Small intestine (tissue), 7 donors: Measurements from ENCODE around the gene TNNT3. TPM values are rescaled to one million over a fixed set of nuclear protein-coding genes. Genes with fewer than 3 reads are reported as not detected.

Experiments
- DNase-seq, 2 donors: peaks; one replicate each; pipeline versions ENCODE4 v3.0.0 to v3.0.0-alpha.2; 2013
- FAIRE-seq: peaks from 2 replicates; lab custom pipeline; 2012; peaks lifted over from hg19 to GRCh38; lab: Jason Lieb, UNC
- H3K27ac ChIP-seq, 3 donors: one replicate each; pipeline ENCODE4 v1.5.1; 2013; ENCODE audit warnings: low read length in 2 of 3, mild to moderate bottlenecking in 2 of 3, control low read depth in 1 of 3, inconsistent platforms in 1 of 3, low read depth in 1 of 3, moderate library complexity in 1 of 3
- H3K27me3 ChIP-seq, 3 donors: one replicate each; pipeline ENCODE4 v1.6.1; 2013; ENCODE audit warnings: low read length in 3 of 3, inconsistent platforms in 1 of 3; ENCODE audit not compliant: control insufficient read depth in 3 of 3, insufficient read depth in 3 of 3
- H3K36me3 ChIP-seq, 3 donors: one replicate each; pipeline ENCODE4 v1.6.1; 2013; ENCODE audit warnings: low read length in 3 of 3, inconsistent platforms in 1 of 3, low read depth in 1 of 3, mild to moderate bottlenecking in 1 of 3, moderate library complexity in 1 of 3; ENCODE audit not compliant: control insufficient read depth in 3 of 3, insufficient read depth in 2 of 3
- H3K4me1 ChIP-seq, 3 donors: one replicate each; pipeline ENCODE4 v1.6.1; 2013; ENCODE audit warnings: low read length in 2 of 3, inconsistent platforms in 1 of 3, low read depth in 1 of 3, mild to moderate bottlenecking in 1 of 3, moderate library complexity in 1 of 3; ENCODE audit not compliant: control insufficient read depth in 3 of 3, insufficient read depth in 2 of 3
- H3K4me3 ChIP-seq, 3 donors: one replicate each; pipeline ENCODE4 v1.5.1; 2013; ENCODE audit warnings: low read length in 3 of 3, control low read depth in 1 of 3, inconsistent platforms in 1 of 3, low read depth in 1 of 3, mild to moderate bottlenecking in 1 of 3, moderate library complexity in 1 of 3
- H3K9me3 ChIP-seq, 2 donors: one replicate each; pipeline ENCODE4 v1.6.1; 2013; ENCODE audit warnings: low read depth in 1 of 2, low read length in 1 of 2; ENCODE audit not compliant: control insufficient read depth in 2 of 2, insufficient read depth in 1 of 2
- WGBS, 3 donors: extraction: QIAGEN DNeasy Blood & Tissue Kit; methylation state at CpG; one replicate each; pipeline ENCODE4 v1.1.7; 2013; 5-methylcytosine and 5-hydroxymethylcytosine counted together
- polyA plus RNA-seq, 4 donors: library from polyadenylated mRNA; stranded (reverse) in 3 of 4; unstranded in 1 of 4; fragments of 200-250 nt in 3 of 4; fragments of 120-200 nt in 1 of 4; gene quantifications; one replicate each; pipeline versions ENCODE4 v1.2.1 to v1.2.3, GENCODE V29; 2013
- donor health status: healthy with polysubstance abuse.
- donor health status: control.
- donor health status: control.
- donor health status: Bipolar disorder and iron deficiency.
- donor health status: healthy.

TNNT3 gene
- polyA plus RNA-seq, 4 donors, result 0.66 to 17.7 (median 4.4) TPM

- H3K36me3 ChIP-seq, result no peaks in the 10 kb centered on the region
- H3K4me1 ChIP-seq, result no peaks in the 10 kb centered on the region
- no peak for FAIRE-seq
- 85 to 100% methylated on average over 4 to 5 of the region's 20 CpGs; no CpG with 5 or more reads in 1 of the 3 donors for WGBS, 3 donors
- H3K27me3 ChIP-seq, result no peaks in the 10 kb centered on the region
- DNase-seq, result no peak
- H3K9me3 ChIP-seq, result no peaks in the 10 kb centered on the region
- H3K27ac ChIP-seq, result no peak overlapping the region
- no peak overlapping the region for H3K4me3 ChIP-seq
These were observed 44.4 kb downstream of the TNNT3 start for GRCh38 chr11:1963864-1964263.

- DNase-seq (no peak), FAIRE-seq (no peak)
- no peaks in the 10 kb centered on the region for H3K9me3 ChIP-seq
- WGBS, 3 donors, result no CpG with 5 or more reads among the region's 17 CpGs
- no peaks in the 10 kb centered on the region for H3K36me3 ChIP-seq
- no peak overlapping the region for H3K27ac ChIP-seq
- H3K4me3 ChIP-seq, result no peak overlapping the region
- H3K4me1 ChIP-seq, result no peaks in the 10 kb centered on the region
- H3K27me3 ChIP-seq, result no peaks in the 10 kb centered on the region
These were observed 44.8 kb downstream of the TNNT3 start for GRCh38 chr11:1964348-1964747.

GRCh38 chr11:1964955-1965354 is 45.5 kb downstream of the TNNT3 start:
- WGBS, 3 donors, result 86% methylated on average over 5 of the region's 20 CpGs; no CpG with 5 or more reads in 2 of the 3 donors
- H3K4me1 ChIP-seq, result no peaks in the 10 kb centered on the region
- no peak overlapping the region for H3K4me3 ChIP-seq
- no peaks in the 10 kb centered on the region for H3K36me3 ChIP-seq
- no peak for DNase-seq
- no peak for FAIRE-seq
- no peak overlapping the region for H3K27ac ChIP-seq
- no peaks in the 10 kb centered on the region for H3K9me3 ChIP-seq
- H3K27me3 ChIP-seq, result no peaks in the 10 kb centered on the region

GRCh38 chr11:1966531-1966930 is 47.0 kb downstream of the TNNT3 start:
- H3K27me3 ChIP-seq, result no peaks in the 10 kb centered on the region
- H3K4me1 ChIP-seq, result no peaks in the 10 kb centered on the region
- H3K9me3 ChIP-seq, result no peaks in the 10 kb centered on the region
- FAIRE-seq (no peak), DNase-seq (no peak)
- no peaks in the 10 kb centered on the region for H3K36me3 ChIP-seq
- WGBS, 3 donors, result 89 to 91% methylated on average over 3 to 8 of the region's 18 CpGs; no CpG with 5 or more reads in 1 of the 3 donors
- H3K27ac ChIP-seq, result no peak overlapping the region
- H3K4me3 ChIP-seq, result no peak overlapping the region

- Histone ChIP-seq H3K4me1 (no peaks in the 10 kb centered on the region), H3K36me3 (no peaks in the 10 kb centered on the region), H3K27me3 (no peaks in the 10 kb centered on the region), H3K27ac (no peak overlapping the region), H3K4me3 (no peak overlapping the region), H3K9me3 (no peaks in the 10 kb centered on the region)
- WGBS, 3 donors, result 47% methylated on average over 4 of the region's 21 CpGs; no CpG with 5 or more reads in 2 of the 3 donors
- DNase-seq (no peak), FAIRE-seq (no peak)
These were observed 48.2 kb downstream of the TNNT3 start for GRCh38 chr11:1967641-1968225.

- Histone ChIP-seq H3K36me3 (no peaks in the 10 kb centered on the region), H3K27ac (no peak overlapping the region), H3K9me3 (no peaks in the 10 kb centered on the region), H3K4me3 (no peak overlapping the region), H3K4me1 (no peaks in the 10 kb centered on the region), H3K27me3 (no peaks in the 10 kb centered on the region)
- WGBS, 3 donors, result 82% methylated on average over 5 of the region's 24 CpGs; no CpG with 5 or more reads in 2 of the 3 donors
- DNase-seq, result no peak
- no peak for FAIRE-seq
These were observed 49.0 kb downstream of the TNNT3 start for GRCh38 chr11:1968454-1969002.

GRCh38 chr11:1969035-1969434 is 49.5 kb downstream of the TNNT3 start:
- FAIRE-seq, result no peak
- H3K4me1 ChIP-seq, result no peaks in the 10 kb centered on the region

GRCh38 chr11:1969776-1970175 is 50.3 kb downstream of the TNNT3 start:
- H3K4me1 ChIP-seq, result no peaks in the 10 kb centered on the region
- FAIRE-seq (no peak), DNase-seq (no peak)
- no peaks in the 10 kb centered on the region for H3K36me3 ChIP-seq
- H3K27ac ChIP-seq, result no peak overlapping the region
- no CpG with 5 or more reads among the region's 23 CpGs for WGBS, 3 donors
- no peaks in the 10 kb centered on the region for H3K9me3 ChIP-seq
- no peak overlapping the region for H3K4me3 ChIP-seq
- no peaks in the 10 kb centered on the region for H3K27me3 ChIP-seq

More at GRCh38 chr11:1969035-1969434, 49.5 kb downstream of the TNNT3 start:
- Histone ChIP-seq H3K36me3 (no peaks in the 10 kb centered on the region), H3K27ac (no peak overlapping the region), H3K9me3 (no peaks in the 10 kb centered on the region), H3K4me3 (no peak overlapping the region), H3K27me3 (no peaks in the 10 kb centered on the region)
- no peak for DNase-seq
- WGBS, 3 donors, result no CpG with 5 or more reads among the region's 21 CpGs
